Renal cortical epithelial cell (primary cell): ENCODE results near the gene TUBGCP3. TPM values are rescaled to one million over a fixed set of nuclear protein-coding genes. Genes with fewer than 3 reads are reported as not detected.
"Not testable (repeated sequence)": the region's sequence is repeated elsewhere in the genome, so short reads cannot be mapped to it uniquely, and the experiment has no call there.

Experiments
- DNase-seq: peaks from one replicate; pipeline ENCODE4 v3.0.0-alpha.2; 2011; ENCODE audit warnings: low read depth
- total RNA-seq: library from RNA; depleted of rRNA; stranded (reverse); fragments of >200 nt; gene quantifications from 2 replicates; pipeline ENCODE4 v1.2.3, GENCODE V29; 2014

The TUBGCP3 gene, protein sequence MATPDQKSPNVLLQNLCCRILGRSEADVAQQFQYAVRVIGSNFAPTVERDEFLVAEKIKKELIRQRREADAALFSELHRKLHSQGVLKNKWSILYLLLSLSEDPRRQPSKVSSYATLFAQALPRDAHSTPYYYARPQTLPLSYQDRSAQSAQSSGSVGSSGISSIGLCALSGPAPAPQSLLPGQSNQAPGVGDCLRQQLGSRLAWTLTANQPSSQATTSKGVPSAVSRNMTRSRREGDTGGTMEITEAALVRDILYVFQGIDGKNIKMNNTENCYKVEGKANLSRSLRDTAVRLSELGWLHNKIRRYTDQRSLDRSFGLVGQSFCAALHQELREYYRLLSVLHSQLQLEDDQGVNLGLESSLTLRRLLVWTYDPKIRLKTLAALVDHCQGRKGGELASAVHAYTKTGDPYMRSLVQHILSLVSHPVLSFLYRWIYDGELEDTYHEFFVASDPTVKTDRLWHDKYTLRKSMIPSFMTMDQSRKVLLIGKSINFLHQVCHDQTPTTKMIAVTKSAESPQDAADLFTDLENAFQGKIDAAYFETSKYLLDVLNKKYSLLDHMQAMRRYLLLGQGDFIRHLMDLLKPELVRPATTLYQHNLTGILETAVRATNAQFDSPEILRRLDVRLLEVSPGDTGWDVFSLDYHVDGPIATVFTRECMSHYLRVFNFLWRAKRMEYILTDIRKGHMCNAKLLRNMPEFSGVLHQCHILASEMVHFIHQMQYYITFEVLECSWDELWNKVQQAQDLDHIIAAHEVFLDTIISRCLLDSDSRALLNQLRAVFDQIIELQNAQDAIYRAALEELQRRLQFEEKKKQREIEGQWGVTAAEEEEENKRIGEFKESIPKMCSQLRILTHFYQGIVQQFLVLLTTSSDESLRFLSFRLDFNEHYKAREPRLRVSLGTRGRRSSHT
- 14.2 and 18.7 TPM in 2 replicates for total RNA-seq

DNA sequence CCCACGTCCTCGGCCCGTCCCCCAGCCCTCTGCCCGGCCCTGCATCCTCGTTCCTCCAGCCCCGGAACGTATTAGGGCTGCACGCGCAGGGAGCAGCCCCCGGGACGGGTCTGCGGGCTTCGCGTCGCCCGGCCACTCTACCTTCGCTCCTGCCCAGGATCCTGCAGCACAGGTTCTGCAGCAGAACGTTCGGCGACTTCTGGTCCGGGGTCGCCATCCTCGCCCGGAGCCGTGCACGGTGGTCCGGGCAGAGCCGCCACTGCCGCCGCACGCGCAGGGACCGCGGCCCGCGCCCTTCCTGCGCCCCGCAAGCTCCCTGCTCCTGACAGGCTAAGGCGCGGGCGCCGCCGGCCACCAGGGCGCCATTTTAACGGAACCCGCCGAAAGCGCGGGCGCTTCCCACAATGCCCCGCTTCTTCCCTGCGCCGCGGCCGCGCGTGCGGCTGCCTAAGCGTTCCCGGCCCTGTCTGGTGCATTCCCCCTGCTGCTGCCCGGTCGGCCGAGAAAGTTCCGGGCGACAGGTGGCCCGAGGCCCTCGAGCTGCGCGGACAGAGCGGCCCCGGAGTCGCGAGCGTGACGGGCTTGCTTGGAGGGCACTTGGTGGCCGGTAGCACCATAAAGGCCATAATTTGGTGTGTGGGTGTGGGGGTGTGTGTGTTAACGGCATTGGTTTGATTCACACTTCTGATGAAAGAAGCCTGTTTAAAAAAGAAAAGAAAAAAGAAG lies at the start of gene TUBGCP3:
Gene TUBGCP3 (minus strand): TSS at position 390 of the 726 bp plus-strand sequence. CDS start 173 bp downstream, at position 217.
- DNase-seq = peak; percentile 54

DNA sequence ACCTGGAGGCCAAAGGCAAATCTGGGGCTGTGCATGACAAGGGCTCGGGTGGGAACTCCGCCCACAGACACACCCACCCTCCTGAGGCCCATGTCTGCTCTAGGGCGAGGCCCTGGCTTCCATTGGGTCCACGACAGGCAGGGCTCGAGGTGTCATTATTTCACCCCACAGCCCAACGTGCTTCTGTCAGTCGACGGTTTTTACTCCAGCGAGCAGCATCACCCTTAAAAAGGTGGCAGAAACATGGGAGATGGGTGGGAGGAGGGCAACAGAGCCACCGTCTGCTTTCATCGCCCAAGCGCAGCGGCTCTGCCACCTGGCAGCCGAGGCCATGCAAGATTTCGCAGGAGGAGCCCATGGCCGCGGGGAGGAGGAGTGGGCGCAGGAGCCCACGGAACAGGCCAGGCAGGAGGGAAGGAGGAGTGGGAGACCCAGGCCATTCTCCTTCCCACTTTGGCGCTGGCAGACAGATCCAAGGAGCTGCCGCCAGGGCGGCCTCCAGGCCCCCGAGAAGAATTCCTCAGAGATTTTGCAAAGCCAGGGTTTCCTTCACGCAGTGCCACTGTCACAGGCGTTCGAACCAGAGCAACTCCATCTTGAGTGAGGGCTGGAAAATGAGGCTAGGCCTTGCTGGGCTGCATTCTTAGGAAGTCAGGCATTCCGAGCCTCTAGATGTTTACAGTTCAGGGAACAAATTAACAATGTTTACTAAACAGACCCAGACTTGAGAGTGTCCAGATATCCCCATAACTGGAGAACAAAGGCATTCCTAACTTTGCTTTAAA lies 49.3 kb upstream of the TUBGCP3 start:
- no peak for DNase-seq

DNA sequence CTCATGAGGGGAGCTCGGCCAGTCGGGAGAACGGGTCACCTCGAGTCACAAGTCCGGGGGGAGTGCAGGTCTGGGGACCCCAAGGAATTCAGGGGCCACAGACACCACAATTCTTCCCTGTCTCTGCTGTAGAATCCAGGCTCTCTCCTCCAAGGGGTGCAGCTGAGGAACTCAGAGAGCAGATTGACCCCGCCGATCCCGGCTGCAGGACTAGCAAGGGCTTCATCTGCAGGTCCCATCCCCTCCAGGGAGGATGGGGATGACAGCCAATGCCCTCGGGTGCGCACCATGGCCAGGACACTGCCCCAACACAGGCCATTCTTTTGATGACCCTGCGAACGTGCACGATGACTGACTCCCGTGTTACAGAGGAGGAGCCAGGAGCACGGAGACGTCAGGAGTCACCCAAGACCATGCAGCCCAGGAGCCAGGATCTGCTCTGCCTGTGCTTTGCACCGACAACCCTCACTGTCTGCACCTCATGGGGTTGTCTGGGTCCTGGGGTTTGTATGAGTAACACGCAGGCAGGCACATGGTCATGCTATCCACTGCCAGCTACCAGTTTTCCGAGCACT lies 48.5 kb upstream of the TUBGCP3 start:
- DNase-seq = no peak

GRCh38 chr13:112635323-112635722 lies 47.4 kb upstream of the TUBGCP3 start:
- no peak for DNase-seq

GRCh38 chr13:112634102-112634501 lies 46.1 kb upstream of the TUBGCP3 start:
- DNase-seq = no peak

GRCh38 chr13:112630226-112630625 lies 42.3 kb upstream of the TUBGCP3 start:
- not testable (repeated sequence) for DNase-seq

DNA sequence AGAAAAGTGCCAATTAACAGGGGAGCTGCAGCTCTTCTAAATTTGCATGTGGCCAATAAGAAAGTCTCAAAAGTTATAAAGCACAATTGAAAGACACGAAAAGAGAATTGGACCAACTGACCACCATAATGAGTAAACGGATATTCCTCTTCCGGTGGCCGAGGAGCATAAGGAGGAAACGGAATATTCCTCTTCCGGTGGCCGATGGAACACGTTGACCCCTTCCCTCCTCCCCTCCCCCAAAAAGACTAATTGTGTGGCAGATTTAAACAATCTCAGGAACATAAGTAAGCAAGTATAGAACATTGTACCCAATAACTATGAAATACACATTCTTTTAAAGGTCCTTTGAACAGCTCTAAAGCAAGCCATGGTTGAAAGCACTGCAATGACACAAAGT lies 41.2 kb upstream of the TUBGCP3 start:
- no peak for DNase-seq

DNA sequence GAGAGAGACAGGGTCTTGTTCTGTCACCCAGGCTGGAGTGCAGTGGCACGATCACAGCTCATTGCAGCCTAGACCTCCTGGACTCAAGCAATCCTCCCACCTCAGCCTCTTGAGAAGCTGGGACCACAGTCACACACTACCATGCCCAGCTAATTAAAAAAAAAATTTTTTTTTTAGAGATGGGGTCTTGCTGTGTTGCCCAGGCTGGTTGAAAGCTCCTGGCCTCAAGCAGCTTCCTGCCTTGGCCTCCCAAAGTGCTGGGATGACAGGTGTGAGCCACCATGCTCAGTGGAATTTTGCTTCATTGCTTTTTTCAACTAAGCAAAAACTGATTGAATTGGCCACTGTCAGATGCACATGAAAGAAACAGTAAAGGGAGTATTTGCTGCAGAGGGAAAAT lies 39.7 kb upstream of the TUBGCP3 start:
- DNase-seq = not testable (repeated sequence)

GRCh38 chr13:112627161-112627560 lies 39.2 kb upstream of the TUBGCP3 start:
- no peak for DNase-seq

DNA sequence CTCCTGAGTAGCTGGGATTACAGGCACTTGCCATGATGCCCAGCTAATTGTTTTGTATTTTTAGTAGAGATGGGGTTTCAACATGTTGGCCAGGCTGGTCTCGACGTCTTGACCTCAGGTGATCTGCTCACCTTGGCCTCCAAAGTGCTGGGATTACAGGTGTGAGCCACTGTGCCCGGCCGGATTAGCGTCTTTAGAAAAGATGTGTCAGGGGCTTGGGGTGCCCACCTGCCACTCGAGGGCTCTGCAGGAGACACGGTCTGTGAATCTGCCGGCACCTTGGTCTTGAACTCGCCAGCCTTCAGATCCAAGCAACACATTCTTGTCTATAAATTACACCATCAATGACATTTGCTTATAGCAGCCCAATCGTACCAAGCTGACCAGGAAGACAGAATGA lies 38.8 kb upstream of the TUBGCP3 start:
- no peak for DNase-seq

DNA sequence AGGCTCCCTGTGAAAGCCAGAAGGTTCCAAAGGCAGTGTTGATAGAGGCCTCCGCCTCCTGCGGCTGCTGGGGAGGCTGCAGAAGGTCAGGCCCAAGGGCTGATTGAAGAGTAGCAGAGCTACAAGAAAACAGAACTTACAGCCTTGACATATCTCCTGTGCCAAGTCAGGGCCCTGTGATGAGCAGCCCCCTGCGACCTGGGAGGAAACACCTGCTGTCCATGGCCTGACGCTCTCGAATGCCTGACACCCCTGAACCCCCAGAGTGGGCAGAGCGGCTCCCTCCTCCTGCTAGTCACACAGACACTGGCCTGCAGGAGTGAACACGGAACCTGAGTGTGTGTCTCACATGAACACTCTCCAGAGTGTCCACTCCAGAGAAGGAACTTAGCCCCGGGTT lies 38.2 kb upstream of the TUBGCP3 start:
- DNase-seq = no peak

GRCh38 chr13:112625698-112626097 lies 37.7 kb upstream of the TUBGCP3 start:
- DNase-seq = no peak

DNA sequence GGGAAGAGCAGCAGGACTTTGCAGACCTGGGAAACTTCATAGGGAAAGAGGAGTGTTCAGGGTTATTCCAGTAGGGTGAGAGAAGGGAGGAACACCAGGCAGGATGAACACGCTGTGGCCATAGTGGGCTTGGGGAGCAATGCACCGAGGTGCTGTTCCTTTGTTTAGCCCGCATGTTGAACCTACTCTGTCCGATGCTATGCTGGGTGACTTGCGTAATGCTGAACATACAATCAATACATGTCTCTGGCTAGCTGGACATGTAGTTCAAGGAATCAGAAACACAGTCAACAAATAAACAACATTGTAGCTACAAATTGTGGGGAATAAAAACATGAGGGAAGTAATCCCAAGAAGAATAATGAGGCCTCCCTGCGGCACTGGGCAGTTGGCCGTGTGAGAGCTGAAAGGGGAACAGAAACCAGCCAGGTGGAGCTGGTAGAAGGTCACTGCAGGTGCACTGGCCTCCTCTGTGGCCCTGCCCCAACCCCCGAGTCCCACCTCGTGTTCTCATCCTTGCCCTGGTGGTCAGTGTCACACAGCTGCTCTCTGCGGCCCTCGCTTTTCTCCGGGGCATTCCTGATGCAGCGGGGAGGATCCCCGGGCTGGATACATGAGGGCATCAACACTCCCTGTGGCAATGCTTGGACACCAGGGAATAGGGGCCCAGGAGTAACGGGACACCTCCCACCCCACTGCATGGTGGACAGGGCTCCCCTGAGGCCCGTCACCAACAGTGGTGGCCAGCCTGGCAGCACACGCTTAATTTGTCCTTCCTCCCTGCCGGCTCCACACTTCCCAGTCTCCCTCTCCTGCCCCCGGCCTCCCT lies 36.9 kb upstream of the TUBGCP3 start:
- DNase-seq = no peak

- no peak for DNase-seq
Measured at GRCh38 chr13:112624040-112624439, 36.1 kb upstream of the TUBGCP3 start.

DNA sequence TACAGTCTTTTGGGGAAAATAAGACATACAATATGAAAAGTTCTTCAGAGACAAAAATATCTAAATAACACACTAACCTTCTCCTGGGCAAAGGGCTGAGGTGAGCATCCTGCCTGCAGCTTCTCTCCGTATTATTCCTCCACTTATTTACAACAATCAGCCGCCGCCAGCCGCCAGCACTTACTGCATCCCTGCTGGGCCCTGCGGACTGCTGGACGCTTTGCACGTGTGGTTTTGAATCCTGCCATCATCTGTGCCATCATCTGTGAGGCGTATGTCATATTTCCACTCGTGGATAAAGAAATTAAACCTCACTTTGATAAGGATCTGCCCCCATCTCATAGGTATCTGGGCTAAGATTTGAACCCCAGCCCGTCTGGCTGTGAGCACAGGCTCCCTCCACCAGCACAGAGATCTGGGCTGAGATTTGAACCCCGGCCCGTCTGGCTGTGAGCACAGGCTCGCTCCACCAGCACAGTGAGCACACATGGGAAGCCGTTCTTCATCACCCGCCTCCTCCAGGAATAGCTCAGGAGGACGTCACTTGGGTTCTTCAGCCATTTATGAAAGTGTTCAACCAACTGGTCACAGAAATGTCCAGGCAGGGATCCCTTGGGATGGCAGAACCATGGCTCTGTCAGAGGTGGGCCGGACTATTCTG lies 35.2 kb upstream of the TUBGCP3 start:
- no peak for DNase-seq

GRCh38 chr13:112622375-112622774 lies 34.4 kb upstream of the TUBGCP3 start:
- no peak for DNase-seq

DNA sequence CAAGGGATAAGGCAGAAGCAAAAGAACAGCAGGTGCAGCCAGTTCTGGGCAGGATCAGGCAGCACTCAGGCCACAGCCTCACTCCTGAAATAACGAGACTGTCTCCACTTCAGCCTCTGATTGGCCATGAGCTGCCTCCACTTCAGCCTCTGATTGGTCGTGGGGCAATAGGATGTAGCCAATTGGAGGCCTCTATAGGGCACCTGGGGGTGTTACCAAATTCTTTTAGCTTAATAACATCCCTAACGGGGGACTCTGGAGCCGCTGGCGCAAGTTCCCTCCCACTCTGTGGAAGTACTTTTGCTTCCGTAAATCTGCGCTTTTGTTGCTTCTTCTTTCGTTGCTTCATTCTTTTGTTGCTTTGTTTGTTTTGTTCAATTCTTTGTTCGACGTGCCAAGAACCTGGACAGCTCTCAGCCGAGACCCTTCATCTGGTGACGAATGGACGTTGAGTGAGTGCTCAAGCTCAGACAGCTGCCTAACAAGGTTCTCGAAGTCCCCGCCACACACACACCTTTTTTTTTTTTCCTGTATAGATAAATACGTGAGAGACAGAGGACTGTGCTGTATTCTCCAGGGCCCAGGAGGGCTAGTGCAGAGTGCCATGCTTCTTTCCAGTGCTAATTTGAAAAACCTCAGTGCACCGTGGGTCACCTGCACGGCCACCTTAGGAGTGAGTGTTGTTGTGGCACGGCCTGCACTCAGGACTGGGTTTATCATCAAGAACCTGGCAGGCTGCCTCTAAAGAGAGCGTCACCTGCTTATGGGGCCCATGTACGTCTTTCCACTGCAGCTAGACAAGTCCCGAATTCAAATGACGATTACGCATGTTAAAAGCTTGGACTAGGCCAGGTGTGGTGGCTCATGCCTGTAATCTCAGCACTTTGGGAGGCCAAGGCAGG lies 32.0 kb upstream of the TUBGCP3 start:
- peak; percentile 50 for DNase-seq

- DNase-seq = no peak
Measured at GRCh38 chr13:112618501-112618900, 30.5 kb upstream of the TUBGCP3 start.
